HG03280 (cell line): ENCODE results near the gene WDR89.
"Not testable (repeated sequence)": the region's sequence is repeated elsewhere in the genome, so short reads cannot be mapped to it uniquely, and the experiment has no call there.

Source experiments
- ATAC-seq: cut with Tn5 transposase; IDR thresholded peaks from one replicate; pipeline ENCODE4 v1.9.1; 2021; ENCODE audit warnings: mild to moderate bottlenecking, moderate library complexity; ENCODE audit not compliant: unreplicated experiment

The WDR89 gene

DNA sequence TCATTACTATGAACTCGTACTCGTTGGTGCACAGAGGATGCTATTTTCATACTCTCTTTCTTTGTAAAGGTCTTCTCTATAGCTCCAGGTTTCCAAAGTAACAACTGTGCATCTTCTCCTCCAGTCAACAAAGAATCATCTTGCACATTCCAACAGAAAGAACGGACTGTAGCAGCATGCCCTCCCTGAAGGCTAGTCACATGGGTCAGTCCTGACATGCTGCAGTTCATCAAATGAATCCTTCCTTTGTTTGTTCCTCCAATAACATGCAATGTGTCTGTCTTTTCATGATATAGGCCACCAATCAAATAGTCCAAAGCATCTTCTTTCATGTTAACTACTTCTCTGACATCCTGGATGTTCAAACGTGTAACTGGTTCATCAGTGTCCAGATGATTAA is 42.9 kb downstream of the WDR89 start:
- no peak for ATAC-seq

DNA sequence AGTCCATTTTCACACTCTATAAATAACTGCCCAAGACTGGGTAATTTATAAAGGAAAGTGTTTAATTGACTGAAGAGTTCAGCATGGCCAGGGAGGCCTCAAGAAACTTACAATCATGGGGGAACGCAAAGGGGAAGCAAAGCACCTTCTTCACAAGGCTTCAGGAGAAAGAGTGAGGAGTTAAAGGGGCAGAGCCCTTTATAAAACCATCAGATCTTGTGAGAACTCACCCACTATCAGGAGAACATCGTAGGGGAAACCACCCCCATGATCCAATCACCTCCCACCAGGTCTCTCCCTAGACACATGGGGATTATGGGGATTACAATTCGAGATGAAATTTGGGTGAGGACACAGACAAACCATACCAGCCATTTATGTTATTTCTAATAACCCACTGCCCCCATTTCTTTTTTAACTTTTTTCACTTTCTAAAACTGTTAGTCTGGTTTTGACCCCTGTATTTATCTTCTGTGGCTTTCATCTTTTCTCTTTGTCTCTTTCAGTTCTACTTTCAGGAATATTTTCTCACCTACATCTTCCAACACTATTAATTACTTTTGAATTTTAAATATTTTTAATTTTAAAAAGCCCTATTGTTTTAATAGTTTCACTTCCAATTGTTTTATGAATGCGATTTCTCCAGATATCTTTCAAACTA is 44.5 kb downstream of the WDR89 start:
- ATAC-seq = no peak

DNA sequence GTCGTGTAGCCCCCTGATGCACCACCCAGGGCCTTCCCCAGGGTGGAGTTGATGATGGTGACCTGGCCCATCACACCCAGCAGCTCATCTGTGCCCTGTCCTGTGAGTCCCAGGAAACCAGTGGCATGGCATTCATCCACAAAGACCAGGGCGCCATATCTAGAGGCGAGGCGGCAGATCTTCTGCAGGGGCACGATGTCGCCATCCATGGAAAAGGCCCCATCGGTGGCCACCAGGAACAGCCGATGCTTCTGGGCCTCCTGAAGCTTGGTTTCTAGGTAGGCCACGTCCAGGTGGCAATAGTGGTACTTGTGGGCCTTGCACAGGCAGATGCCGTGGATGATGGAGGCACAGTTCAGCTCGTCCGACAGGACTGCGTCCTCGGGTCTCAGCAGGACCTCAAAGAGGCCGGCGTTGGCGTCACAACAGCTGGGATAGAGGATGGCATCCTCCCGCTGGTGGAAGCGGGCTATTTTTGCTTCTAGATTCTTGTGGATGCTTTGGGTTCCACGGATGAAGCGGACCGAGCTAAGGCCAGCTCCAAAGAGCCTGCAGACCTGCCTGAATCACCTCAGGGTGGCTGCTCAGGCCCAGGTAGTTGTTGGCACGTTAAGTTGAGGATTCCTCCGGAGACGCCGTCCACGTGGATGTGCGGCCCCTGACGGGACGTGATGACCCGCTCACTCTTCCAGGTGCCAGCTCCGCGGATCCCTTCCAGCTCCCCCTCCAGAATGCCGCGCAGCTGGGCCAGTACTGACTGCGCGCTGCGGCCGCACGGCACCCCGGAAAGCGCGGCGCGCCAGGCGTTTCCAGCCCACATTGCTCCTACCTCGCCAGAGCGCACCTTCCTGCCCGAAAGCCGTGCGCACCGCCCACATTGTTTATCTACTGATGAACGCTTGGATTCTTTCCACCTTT is 47.0 kb downstream of the WDR89 start:
- no peak for ATAC-seq

DNA sequence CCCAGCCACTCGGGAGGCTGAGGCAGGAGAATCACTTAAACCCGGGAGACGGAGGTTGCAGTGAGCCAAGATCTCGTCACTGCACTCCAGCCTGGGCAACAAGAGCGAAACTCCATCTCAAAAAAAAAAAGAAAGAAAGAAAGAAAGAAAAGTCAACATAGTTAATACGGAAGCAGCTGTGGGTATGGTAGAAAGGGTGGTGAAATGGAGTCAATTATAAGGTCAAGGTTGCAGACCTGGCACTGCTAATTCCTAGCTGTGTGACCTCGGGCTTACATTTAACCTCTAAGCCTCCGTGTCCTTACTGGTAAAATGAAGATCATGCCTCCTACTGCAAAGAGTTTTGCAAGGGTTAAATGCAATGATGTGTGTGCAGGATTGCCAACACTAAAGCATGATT is 58.6 kb downstream of the WDR89 start:
- ATAC-seq = not testable (repeated sequence)

DNA sequence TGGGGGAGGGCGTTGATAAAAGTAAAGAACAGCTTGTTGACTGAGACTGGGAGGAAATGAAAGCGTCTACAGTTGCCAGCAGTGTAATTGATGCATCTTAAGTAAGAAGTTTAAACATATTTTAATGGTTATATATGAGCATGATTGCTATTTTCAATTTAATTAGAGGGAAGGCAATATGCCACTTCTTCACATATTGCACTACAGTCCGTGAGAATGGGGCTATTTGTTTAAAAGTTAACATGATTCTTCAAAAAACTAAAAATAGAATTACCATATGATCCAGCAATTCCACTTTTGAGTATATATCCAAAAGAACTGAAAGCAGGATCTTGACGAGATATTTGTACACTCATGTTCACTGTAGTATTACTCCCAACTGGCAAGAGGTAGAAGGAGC is 60.2 kb downstream of the WDR89 start:
- ATAC-seq = no peak

DNA sequence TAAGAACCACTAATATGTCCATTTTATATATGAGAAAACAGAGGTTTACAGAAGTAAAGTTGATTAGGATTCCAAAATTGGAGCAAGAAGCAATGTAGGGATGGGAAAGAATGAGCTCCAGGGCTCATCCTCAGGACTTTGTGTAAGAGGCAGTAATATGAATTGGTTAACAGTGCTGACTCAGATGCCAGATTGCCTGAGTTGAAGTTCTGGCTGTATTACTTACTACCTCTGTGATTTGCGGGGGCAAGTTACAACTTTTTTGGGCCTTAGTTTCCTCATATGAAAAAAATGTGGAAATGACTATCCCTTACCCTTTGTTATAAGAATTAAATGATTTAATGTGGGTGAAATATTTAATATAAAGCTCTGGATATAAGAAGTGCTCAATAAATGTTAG is 63.4 kb downstream of the WDR89 start:
- ATAC-seq = no peak

DNA sequence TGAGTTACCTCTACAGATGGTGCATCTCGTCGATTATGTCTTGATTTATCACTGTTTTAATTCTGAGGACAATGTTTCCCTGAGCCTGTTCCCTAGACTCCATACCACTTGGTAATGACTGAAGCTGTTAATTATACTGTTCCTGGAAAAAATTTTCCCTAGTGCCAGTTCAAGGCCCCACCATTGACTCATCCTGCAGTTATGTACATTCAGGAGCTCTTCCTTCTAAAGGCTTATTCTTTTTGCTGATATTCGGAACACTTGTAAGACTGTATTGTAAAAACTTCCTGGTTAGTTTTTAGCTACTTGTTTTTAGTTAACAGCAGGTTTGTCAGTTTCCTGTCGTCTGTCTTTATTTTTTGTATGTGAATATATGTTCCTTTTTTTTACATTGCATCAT is 68.1 kb downstream of the WDR89 start:
- ATAC-seq = no peak

DNA sequence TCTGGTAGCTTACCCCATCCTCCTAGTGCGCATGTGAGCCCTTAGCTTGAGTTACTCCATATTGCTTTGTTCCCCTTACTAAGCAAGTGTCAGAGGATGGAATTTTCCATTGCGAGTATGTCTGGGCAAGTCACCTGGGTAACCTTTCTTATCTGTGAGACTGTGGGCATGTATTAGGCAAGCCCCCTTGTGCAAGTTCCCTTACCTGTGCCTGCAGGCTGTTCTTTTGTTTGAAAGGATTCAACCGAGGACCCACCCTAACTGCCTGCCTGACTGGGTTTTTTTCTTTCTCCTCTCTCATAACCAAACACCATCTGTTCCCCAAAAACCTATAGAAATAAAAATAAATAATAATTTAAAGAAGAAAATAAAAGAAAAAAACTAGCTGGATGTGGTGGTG is 76.2 kb downstream of the WDR89 start:
- no peak for ATAC-seq

DNA sequence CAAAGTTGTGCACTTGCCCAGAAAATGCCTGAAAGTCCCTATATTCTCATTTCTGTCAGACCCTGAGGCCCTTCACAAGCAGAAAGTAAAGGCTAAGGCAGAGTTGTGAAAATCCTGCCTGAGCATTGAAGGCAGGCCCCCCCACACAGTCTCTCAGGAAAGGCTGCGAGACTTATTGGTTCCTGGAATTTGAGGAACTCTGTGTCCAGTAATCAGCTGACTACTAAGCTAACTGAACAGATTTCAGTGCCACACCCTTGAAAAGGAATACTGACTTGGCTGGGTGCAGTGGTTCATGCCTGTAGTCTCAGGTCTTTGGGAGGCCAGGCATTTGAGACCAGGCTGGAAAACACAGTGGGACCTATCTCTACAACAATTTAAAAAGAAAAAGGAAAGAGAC is 77.4 kb downstream of the WDR89 start:
- ATAC-seq = no peak

DNA sequence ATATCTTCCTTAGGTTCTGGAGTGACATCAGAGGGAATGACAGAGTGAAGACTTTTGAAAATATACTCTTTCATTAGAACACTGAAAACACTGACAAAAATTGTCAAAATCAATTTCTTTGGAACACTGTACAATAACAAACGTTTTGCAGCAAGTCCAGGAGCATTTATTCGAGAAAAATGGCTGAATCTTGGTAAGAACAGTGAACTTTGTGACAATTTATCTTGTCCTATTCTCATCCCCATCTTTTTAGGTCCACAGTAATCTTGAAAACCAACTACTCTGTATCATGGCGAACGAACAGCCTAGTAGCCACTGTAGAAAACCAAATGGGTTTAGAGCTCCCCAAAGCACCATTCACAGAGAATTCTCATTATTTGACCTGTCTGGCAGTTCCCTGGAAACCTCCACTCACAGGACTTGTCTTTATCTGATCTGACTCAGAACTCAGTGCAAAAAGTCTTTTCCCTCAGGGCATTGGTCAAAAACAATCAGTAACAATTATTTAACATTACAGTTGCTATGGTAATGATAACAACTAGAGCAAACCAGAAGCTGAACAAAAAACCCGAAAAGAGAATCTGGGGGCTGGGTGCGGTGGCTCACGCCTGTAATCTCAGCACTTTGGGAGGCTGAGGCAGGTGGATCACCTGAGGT is 78.2 kb downstream of the WDR89 start:
- no peak for ATAC-seq

DNA sequence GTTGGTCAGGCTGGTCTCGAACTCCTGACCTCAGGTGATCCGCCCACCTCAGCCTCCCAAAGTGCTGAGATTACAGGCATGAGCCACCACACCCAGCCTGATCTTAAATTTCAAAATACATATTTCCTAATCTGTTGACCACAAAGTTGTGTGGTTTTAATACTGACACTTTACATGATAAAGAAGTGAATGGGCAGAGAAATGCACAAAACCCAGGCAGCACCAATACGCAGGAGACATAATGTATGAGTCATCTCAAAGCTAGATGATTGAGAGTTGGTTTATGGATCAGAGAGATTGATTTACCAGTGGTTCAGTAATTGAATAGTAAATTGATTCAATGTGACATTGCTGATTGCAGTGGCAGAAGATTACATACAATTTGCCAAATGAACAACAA is 79.3 kb downstream of the WDR89 start:
- no peak for ATAC-seq

DNA sequence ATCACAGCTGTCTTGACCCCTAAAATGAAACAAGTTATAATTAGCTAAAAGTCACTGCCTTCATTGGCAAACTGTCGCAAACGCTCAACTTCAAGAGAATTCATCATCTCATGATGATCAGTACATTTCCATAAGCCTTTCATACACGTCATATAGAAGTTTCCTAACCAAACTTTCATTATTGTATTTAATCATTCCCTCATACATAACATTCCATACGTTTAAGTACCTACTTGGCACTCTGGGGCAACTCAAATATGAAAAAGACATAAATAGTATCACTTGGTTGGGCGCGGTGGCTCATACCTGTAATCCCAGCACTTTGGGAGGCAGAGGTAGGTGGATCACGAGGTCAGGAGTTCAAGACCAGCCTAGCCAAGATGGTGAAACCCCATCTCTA is 86.1 kb downstream of the WDR89 start:
- ATAC-seq = no peak

DNA sequence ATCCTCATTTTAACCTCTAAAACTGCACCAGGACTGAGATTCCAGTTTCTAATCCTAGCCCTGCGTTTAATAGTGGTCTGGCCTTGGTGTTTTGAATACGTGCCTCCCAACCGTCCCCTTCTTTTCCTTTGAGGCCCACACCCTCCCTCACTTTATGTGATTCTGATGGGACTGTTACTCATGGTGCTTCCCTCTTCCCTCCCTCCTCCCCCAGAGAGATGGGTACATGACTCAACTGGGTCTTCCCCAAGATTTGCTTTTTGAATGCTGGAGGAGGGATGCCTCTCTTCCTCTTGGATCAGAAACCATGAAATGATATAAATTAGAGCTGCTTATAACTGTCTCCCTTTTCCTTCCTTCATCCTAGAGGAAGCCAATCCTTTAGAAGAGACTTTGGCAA is 90.3 kb downstream of the WDR89 start:
- no peak for ATAC-seq

DNA sequence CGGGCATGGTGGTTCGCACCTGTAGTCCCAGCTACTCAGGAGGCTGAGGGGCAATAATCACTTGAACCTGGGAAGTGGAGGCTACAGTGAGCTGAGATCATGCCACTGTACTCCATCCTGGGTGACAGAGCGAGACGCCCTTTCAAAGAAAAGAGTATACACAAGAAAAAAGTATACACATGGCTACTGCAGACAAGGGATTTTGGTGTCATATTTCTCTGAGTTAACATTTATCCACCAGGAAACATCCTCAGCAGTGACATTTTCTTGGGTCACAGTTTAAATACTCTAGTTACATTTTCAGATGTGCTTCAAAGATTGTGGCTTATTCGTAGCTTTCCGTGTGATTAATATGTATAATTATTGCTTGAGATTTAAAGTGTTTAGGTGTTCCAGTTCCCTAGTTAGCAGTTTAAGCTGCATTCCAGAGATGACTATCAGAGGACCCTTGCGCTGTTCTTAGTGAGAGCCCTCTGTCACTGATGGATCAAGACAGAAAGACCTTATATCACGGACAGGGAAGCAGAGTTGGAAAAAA is 93.8 kb downstream of the WDR89 start:
- ATAC-seq = no peak
